ENCODE data around the gene UNKL. TPM values are rescaled to one million over a fixed set of nuclear protein-coding genes. Genes with fewer than 3 reads are reported as not detected.

UNKL gene
- total RNA-seq, 1 experiment from 2014 or later, result 4.8 TPM

DNA sequence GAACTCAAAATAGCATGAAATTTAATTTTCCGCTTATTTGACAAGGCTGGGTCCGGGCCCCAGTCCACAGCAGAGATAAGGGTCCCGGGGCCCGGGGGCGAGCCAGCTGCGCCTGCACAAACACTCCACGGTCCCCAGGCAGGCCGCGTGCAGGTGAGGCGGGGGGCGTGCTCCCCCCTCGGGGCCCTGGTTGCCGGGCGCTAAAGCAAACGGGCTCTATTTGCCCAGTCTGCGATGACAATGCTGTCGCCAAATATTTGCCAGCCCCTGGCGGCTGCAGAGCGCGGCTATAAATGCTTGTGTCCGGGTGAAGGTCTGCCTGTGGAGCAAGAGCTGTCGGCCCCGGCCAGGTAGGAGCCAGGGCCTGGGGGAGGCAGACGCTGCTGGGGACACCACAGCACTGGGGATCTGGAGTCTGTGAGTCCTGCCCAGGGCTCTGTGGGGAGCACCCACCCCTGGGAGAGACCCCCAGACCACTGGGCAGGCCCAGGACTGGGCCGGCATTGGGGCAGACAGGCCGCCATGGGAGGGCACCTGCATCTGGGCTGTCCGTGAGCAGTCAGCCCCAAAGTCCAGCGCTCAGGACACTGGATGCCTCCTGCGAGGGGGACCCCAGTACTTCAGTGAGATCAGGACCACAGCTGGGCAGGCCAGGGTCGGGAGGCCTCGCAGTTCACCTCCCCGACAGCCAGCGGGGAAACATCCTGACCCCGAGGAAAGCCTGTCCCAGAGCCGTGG, 16.4 kb upstream of the UNKL start, which contains the start of gene PERCC1:
Gene PERCC1 (plus strand): TSS at position 320 of the 738 bp plus-strand sequence. CDS start 1,516 bp downstream, outside the sequence.
- DNase-seq (ENCODE audit: low read depth), result no peak

GRCh38 chr16:1430214-1430758, 15.8 kb upstream of the UNKL start:
- DNase-seq (ENCODE audit: low read depth), result no peak

DNA sequence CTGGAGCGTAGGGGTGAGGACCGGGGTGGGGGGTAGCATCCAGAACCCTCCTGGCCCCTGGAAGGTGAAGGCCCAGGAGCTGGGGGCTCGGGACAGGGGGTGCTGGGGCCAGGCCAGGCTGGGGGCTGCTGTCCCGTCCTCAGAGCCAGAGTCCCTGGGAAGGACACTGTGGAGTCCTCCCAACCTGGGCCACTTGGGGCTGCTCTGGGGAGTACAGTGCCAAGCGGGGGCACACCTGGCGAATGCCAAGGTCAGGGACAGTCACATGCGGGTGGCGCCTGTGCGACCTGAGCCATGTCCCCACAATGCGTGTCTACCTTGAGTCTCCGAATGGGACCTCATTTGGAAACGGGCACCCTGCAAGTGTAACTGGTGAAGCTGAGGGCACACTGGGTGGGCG, 15.1 kb upstream of the UNKL start:
- DNase-seq (ENCODE audit: low read depth), result no peak

GRCh38 chr16:1429012-1429411, 14.5 kb upstream of the UNKL start:
- DNase-seq (ENCODE audit: low read depth), result no peak

GRCh38 chr16:1428511-1428910, 14.0 kb upstream of the UNKL start:
- peak; percentile 17 for DNase-seq (ENCODE audit: low read depth)

DNA sequence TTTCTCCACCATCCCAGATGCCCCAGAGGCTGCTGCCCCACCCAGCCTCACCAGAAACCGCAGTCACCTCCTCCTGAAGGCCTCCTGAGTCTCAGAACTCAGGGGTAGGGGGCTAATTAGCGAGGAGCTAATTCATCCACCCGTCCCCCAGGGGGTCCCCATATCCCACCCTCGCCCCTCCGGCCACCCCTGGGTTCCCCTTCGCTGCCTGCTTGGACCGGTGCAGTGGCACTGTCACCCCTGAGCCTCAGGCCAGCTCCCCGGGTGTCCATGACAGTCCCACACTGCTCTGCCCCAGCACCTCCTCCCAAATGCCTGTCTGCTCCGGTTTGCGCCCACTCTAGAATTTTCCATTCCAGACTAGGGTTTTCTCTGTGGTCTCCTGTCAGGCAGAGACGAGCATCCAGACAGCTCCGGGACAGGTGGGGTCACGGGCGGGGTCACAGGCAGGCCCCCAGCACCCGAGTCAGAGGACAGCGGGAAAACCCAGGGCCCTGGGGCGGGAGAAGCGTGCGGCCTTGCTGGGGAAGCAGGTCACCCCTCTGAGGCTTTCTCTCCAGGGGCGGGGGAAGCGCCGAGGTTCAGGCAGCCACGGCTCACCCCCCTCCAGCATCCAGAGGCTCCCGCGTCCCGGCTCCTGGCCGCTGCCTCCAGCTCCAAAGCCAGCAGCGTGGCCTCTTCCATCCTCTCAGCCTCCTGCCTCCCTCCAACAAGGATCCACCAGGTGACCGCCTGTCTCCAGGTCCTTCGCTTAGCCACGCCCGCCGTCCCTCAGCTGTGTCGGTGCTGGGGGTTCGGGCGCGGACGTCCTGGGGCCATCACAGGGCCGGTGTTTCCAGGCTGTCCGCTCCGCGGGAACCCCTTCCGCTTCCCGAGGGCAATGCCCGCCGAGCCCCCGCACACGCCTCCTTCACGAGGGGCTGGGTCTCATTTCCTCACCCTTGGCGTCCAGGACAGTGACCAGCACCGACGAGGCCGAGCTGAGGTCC, 13.3 kb upstream of the UNKL start:
- no peak for DNase-seq (ENCODE audit: low read depth)

GRCh38 chr16:1426734-1427471, 12.4 kb upstream of the UNKL start:
- no peak for DNase-seq (ENCODE audit: low read depth)

DNA sequence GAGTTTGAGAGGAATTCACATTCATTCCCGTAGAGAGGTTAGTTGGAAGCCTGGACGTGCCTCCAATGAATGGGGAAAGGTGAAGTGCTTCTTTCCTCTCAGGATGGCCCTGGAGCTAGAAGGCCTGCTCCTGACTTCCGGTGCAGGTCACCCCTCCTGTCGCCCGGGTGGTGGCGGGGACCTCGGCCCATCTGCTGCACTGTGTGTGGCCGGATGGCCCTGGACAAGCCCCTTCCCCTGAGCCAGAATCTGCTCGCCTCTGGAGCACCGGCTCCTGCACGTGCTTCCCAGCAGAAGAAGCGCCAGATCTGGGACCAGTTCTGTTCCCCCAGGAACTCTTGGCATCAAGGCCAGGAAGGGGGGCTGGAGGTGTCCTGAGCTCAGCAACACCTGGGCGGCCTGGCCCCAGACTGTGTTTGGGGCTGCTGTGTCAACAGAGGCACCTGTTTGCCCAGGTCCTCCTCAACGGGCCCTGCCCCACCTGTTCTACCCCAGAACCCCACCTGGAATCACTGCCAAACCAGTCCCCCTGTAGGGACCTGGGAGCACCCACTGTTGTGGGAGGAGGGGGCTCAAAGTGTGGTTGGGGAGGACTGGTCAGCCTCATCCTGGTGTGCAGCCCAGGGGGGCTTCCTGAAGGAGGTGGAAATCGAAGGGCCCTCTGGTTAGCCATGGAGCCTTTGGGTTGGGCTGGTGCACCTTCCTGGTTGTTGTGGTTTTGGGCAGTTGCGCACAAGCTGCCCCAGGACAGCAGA, 11.3 kb upstream of the UNKL start:
- DNase-seq (ENCODE audit: low read depth), result no peak

GRCh38 chr16:1424028-1424427, 9.5 kb upstream of the UNKL start:
- DNase-seq (ENCODE audit: low read depth), result peak; percentile 5

DNA sequence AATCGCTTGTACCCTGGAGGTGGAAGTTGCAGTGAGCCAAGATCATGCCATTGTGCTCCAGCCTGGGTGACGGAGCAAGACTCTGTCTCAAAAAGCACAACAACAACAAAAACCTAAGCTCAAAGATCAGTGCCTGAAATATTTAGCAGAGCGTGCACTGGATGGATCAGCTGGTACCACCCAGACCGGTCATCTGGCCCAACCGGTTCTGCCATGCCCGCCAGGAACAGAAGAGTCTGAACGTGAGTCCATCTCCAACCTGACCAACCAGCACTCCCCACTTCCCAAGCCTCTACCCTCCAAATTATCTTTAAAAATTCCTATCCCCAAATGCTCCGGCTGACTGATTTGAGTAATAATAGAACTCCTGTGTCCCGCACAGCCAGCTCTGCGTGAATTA, 7.6 kb upstream of the UNKL start:
- no peak for DNase-seq (ENCODE audit: low read depth)

GRCh38 chr16:1420111-1420539, 5.6 kb upstream of the UNKL start:
- no peak for DNase-seq (ENCODE audit: low read depth)

DNA sequence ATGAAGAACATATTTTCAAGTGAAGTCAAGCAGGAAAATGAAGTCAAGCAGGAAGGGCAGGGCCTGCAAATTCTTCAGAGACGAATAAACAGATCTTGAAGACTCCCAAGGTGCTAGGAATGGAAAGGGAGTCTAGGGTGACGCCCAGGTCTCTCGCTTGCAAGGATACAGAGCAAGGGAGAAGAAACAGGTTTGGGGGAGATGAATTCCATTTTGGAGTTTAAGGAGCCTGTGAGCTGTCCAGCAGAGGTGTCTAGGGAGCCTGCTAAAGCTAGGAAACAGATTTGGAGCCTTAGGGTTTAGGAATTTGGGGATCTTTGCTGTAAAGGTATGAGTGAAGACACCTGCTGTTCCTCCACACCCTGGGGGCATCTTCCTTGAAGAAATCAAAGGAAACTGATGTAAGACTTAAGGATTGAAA, 2.0 kb upstream of the UNKL start:
- DNase-seq (ENCODE audit: low read depth), result no peak

- peak; percentile 40 for DNase-seq (ENCODE audit: low read depth)
Measured at GRCh38 chr16:1413684-1414531, 596 bp downstream of the UNKL start.

- DNase-seq (ENCODE audit: low read depth), result no peak
Measured at GRCh38 chr16:1412847-1413246, 1.7 kb downstream of the UNKL start.

DNA sequence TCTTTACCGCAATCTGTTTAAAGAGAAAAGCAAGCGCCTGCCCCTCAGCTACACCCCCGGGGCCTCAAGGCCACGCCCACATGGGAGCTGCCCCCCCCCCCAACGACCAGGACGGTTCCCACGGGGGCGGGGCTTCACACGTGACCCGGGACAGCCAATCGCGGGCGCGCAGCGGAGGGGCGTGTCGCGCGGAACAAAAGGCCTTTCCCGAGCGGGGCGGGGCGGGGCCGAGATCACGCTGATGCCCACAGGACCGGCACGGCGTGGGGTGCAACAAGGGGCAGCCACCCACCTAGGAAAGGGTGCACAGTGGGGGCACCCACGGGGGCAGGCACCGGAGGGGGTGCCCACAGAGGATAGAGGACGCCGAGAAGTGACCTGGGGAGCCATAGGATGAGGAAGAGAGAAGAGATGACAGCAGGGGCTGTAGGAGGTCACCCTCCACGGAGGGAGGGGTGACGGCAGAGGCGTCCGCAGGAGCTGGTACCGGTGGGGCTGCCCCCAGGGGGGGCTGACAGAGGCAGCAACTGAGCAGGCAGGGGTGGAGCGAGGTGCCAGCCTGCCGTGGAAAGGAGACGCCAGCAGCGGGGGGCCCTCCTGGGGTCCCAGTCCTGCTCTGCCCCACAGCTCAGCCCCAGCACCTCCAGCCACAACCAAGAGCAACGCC, 6.2 kb downstream of the UNKL start:
- peak; percentile 80 for DNase-seq (ENCODE audit: low read depth)

DNA sequence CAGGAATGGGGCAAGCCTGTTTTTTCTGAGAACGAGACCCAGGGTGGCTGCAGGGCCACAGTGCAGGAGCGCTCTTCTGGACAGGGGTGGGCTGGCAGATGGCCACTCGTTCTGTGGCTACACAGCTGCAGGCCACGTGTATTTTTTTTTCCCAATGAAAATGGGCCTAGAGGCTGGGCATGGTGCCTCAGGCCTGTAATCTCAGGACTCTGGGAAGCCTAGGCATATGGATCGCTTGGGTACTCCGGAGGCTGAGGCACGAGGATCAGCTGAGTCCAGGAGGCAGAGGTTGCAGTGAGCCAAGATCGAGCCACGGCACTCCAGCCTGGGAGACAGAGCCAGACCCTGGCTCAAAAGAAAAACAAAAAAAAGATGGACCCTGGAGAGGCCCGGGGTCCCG, 6.8 kb downstream of the UNKL start:
- peak; percentile 74 for DNase-seq (ENCODE audit: low read depth)

- no peak for DNase-seq (ENCODE audit: low read depth)
Measured at GRCh38 chr16:1403733-1404132, 10.8 kb downstream of the UNKL start.

DNA sequence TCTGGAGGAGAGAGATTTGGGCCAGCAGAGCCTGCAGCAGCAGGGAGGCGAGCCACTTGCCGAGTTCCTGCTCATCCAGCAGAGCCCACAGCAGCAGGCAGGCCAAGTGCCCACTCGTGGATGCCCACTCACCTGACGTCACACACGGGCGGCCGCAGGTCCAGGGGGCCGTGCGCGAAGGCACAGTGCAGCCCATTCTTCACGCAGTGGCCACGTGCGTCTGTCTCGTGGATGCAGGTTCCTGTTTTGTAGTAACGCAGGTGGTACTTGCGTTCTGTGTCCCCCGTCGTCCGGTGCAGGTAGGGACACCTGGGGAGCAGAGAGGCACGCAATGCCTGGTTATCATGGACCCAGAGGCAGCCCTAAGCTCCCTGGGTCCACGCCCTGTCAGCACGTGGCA, 11.5 kb downstream of the UNKL start:
- no peak for DNase-seq (ENCODE audit: low read depth)

GRCh38 chr16:1401758-1402154, 12.7 kb downstream of the UNKL start:
- DNase-seq (ENCODE audit: low read depth), result no peak
